ENCODE results near the gene OAS1. TPM values are rescaled to one million over a fixed set of nuclear protein-coding genes. Genes with fewer than 3 reads are reported as not detected.

Gene OAS1
- total RNA-seq, 1 donor from 2014 or later: 0.96 TPM

GRCh38 chr12:112963227-112963861, 56.6 kb downstream of the OAS1 start:
- no peak overlapping the region for H3K27ac ChIP-seq
- H3K9me3 ChIP-seq: no peaks in the 10 kb centered on the region
- H3K36me3 ChIP-seq: peaks cover 18 to 22% of the 10 kb centered on the region in 2 donors
- no peak for DNase-seq (ENCODE audit: low spot score in 2 of 2)
- no peaks in the 10 kb centered on the region for H3K4me1 ChIP-seq
- TF ChIP-seq CTCF (IDR thresholded peaks at IDR 0.05): no peak
- H3K4me3 ChIP-seq: no peak overlapping the region
- intact Hi-C loops (cut with DNase I): no loop called here
- H3K27me3 ChIP-seq: no peaks in the 10 kb centered on the region

GRCh38 chr12:112964067-112964670, 57.4 kb downstream of the OAS1 start:
- intact Hi-C loops (cut with DNase I): no loop called here
- Histone ChIP-seq H3K36me3 (peaks cover 18 to 22% of the 10 kb centered on the region in 2 donors), H3K27ac (no peak overlapping the region), H3K27me3 (no peaks in the 10 kb centered on the region), H3K4me1 (no peaks in the 10 kb centered on the region), H3K4me3 (no peak overlapping the region), H3K9me3 (no peaks in the 10 kb centered on the region)
- TF ChIP-seq CTCF (IDR thresholded peaks at IDR 0.05): no peak
- no peak for DNase-seq (ENCODE audit: low spot score in 2 of 2)

GRCh38 chr12:112964915-112965314, 58.2 kb downstream of the OAS1 start:
- TF ChIP-seq CTCF (IDR thresholded peaks at IDR 0.05): no peak
- DNase-seq (ENCODE audit: low spot score in 2 of 2): no peak
- Histone ChIP-seq H3K27ac (no peak overlapping the region), H3K9me3 (no peaks in the 10 kb centered on the region), H3K4me3 (no peak overlapping the region), H3K4me1 (no peaks in the 10 kb centered on the region), H3K27me3 (no peaks in the 10 kb centered on the region), H3K36me3 (peaks cover 18 to 27% of the 10 kb centered on the region in 2 donors)
- intact Hi-C loops (cut with DNase I): no loop called here

GRCh38 chr12:112965643-112966042, 58.9 kb downstream of the OAS1 start:
- Histone ChIP-seq H3K4me3 (no peak overlapping the region), H3K27me3 (no peaks in the 10 kb centered on the region), H3K36me3 (peaks cover 18 to 27% of the 10 kb centered on the region in 2 donors), H3K27ac (no peak overlapping the region), H3K4me1 (no peaks in the 10 kb centered on the region), H3K9me3 (no peaks in the 10 kb centered on the region)
- no peak for DNase-seq (ENCODE audit: low spot score in 2 of 2)
- intact Hi-C loops (cut with DNase I): no loop called here
- no peak for TF ChIP-seq CTCF (IDR thresholded peaks at IDR 0.05)

GRCh38 chr12:112967306-112967705, 60.5 kb downstream of the OAS1 start:
- Histone ChIP-seq H3K27me3 (no peaks in the 10 kb centered on the region), H3K4me1 (no peaks in the 10 kb centered on the region), H3K9me3 (no peaks in the 10 kb centered on the region), H3K27ac (no peak overlapping the region), H3K36me3 (peaks cover 6 to 21% of the 10 kb centered on the region in 2 donors), H3K4me3 (no peak overlapping the region)
- no peak for TF ChIP-seq CTCF (IDR thresholded peaks at IDR 0.05)
- intact Hi-C loops (cut with DNase I): no loop called here
- no peak for DNase-seq (ENCODE audit: low spot score in 2 of 2)
